GM18511 (cell line): ENCODE data around the gene NR2F2.
A peak's percentile ranks its signal among the peaks of the same experiment; 100 is the strongest.

ENCODE experiments used
- ATAC-seq: cut with Tn5 transposase; IDR thresholded peaks from one replicate; pipeline ENCODE4 v1.9.1; 2021; ENCODE audit warnings: mild to moderate bottlenecking, moderate library complexity; ENCODE audit not compliant: unreplicated experiment

The NR2F2 gene

DNA sequence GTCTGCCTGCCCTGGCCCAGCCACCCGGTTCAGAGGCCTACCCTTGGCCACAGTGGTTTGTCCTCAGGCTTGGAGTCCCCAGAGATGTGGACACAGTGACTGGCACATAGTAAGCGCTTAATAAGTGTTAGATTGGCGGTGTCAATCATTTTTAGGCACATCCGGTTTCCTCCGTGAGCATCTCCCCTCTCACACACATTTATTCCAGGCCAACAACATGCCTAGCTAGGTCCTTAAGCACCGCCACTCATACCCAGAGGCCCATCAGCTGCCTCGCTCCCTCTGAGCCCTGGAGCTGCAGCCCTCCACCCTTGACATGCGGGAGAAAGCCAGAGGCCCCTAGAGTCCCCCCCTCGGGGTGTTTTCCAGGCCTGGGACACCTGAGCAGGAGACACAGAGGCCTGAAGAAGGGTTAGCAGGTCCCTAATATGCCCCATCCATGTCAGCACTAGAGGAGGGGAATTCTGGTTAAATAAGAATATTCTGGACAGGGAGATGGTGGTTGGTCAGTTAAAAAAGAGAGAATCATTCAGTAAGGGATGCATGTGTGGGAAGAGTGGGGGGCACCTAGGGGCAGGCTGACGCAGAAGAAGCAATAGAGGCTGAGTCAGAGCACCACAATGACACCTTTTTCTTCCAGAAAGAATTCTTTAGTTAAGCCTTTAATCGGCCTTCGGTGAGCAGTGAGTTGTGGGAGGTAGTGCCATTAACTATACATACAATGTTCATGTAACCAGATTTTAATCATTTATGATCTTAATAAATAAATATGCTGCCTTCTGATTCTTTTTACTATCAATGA lies 22.3 kb downstream of the NR2F2 start:
- no peak for ATAC-seq

DNA sequence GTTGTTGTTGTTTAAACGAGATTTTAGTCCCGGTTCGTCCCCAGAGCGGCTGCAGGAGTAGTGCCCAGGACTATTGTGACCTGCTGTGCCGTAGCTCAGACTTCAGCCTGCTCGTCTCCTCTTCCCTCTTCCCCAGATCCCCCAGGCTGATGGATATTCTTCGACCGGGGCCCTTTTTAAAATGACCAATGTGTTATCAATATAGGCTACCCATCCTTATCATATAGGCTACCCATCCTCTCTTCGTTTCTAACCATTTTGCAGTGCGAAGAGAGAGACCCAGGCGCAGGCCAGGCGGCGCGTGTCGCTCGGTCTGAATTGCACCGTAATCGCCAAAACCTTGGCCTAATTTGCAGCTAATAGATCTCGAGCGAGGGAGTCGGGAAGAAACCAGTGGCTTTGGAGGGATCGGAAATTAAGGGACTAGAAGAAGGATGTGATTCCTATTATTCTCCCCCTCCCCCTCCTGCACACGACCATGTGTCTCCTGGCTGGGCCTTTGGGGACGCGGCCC lies 23.0 kb downstream of the NR2F2 start:
- no peak for ATAC-seq

- ATAC-seq, result no peak
These were observed 23.6 kb downstream of the NR2F2 start for GRCh38 chr15:96353930-96354730.

- no peak for ATAC-seq
These were observed 24.4 kb downstream of the NR2F2 start for GRCh38 chr15:96354731-96355567.

DNA sequence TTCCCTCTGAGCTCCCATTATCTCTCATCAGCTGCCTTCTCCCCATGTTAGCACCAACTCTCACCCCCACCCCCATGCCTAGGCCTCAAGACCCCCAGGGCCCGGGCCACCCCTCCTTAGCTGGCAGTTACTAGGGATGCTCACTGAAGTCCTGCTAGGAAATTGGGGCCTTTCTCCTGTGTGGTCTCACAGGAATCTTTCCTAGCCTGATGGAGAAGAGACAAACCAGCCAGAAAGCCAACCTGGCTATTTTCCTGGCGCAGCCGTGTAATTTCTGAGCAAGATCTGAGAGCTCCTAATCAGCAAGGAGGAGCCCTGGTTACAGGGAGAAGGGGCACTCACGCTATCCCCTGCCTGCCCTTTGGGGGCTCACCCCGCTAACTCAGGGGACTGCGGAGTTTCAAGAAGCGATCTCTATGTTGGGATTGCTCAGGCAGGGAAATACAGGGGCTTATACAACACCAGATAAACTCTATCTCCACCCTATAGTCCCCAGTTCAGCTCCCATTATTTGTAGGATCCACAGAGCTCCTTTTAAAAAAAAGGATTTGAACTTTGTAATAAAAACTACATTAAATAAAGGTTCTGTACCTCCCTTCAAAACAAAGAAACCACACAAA lies 25.2 kb downstream of the NR2F2 start:
- no peak for ATAC-seq

GRCh38 chr15:96356494-96357455 lies 26.3 kb downstream of the NR2F2 start:
- ATAC-seq, result peak; percentile 90

GRCh38 chr15:96358001-96358801 lies 27.7 kb downstream of the NR2F2 start:
- no peak for ATAC-seq

DNA sequence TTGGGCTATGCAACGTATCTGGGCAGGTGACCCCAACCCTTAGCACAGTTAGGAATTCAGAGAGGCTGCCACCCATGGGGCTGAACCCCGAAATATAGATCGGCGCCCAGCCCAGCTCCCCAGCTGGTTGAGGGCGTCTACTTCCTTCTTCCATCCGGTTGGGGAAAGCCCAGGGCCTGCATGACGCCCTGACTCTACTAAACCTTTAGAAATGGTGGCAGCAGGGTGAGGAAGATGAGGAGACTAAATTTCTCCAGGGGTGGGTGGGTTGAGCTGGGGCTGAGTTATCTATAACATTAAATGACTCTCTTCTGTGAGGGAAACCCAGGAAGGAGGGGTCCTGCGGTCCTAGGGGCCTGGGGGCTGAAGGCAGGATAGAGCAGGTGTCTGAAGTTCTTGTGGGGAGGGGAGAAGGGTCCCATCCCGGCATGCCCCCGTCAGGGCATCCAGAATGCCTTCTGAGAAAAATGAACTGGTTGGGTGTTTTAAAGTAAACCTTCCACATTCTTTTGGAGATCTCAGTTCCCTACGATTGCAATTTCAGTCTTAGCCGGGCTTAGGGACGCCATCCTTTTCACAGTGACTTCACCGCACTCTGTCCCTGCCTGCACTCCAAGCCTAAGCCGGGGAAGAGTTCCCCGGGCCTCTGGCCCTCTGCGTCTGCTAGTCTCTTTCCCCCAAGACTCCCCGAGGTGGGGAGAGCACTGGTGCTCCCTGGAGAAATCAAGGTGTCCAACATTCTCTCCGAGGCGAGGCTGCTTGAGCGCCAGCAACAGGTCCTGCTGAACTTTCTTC lies 28.5 kb downstream of the NR2F2 start:
- no peak for ATAC-seq

- no peak for ATAC-seq
These were observed 29.4 kb downstream of the NR2F2 start for GRCh38 chr15:96359616-96360521.

DNA sequence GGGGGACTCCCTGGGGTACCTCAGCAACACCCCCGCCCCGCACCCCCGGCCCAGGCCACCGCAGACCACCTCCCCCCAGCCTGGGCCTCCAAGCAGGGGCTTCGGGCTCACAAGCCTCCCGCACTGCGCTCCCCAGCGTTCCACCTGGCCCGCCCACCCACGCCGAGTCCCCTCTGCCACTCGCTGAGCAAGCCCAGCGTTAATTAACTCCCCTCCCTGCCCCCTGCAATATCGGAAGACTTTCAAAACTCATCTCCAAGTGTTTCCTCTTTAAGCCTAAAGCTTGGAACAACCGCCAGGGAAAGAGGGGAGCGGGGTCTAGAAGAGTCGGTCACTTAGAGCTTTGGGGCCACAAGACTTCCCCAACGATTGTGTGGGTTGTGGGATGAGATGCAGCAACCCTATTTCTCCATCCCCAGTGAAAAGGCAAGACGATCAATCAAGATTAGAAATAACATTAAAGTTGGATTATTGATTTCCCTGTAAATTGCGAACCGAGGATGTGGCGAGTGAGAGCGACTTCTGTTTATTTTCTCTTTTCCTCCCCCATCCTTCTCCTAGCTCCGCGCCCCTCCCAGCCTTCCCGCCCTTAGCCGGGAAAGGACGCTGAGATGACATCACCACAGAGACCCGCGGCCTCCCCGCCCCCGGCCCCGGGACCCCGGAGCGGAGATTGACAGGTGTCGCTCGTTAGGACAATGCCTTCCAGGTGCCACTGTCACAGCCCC lies 30.2 kb downstream of the NR2F2 start:
- no peak for ATAC-seq

GRCh38 chr15:96361309-96362010 lies 31.0 kb downstream of the NR2F2 start:
- no peak for ATAC-seq

GRCh38 chr15:96362011-96362754 lies 31.7 kb downstream of the NR2F2 start:
- ATAC-seq, result no peak

DNA sequence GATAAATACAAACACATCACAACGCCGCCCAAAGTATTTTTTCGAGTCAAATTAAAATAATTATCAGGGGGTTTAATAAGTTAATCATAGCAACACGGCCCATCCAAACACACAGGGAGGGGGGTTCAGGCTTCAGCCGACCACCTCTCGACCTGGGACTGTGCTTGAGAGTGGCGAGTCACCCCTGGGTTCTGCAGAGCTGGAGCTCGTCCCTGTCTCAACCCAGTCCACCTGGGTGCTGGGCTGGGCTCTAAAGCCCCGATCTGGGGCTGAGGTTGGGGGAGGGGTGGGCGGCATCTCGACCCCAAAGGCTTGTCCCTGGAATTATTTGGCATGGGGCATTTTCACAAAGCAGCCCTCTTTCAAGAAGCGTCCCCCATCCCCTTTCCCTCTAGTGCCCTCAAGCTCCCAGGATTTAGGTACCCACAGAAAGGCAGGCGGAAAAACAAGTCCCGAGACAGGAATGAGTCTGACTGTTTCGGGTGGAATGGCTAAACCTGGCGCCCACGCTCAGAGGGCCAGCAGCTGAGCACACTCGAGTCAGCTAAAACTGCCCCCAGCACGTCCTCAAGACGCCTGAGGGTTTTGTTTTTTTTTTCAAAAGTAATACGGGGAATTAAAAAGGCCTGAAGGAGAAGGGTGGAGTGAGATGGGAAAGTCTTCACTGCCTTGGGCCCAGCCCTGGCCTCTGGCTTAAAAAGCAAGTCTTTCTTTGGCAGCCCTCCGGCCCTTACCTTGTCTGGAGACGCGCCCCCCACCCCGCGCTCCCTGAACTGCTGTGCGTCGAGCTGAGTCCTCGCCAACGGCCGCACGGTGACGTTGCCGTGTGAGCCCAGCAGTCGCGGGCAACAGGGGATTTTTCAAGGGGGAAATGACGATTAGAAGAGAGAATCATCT lies 32.5 kb downstream of the NR2F2 start:
- no peak for ATAC-seq

GRCh38 chr15:96363707-96364106 lies 33.2 kb downstream of the NR2F2 start:
- ATAC-seq, result no peak
